AG10803 (cell line): Measurements from ENCODE around the gene CADM1.

ENCODE experiments used
- DNase-seq: peaks from one replicate; pipeline ENCODE4 v3.0.0; 2010; ENCODE audit warnings: low read depth
- H3K4me3 ChIP-seq: 2 replicates; pipeline ENCODE4 v1.5.1; 2011; ENCODE audit warnings: mild to moderate bottlenecking, low read length, control low read depth
- TF ChIP-seq, protein P1 (sequence below): conservative IDR thresholded peaks from 2 replicates; pipeline ENCODE4 v1.5.1; 2011; ENCODE audit warnings: mild to moderate bottlenecking, low read length, control low read depth, inconsistent platforms

The CADM1 gene

DNA sequence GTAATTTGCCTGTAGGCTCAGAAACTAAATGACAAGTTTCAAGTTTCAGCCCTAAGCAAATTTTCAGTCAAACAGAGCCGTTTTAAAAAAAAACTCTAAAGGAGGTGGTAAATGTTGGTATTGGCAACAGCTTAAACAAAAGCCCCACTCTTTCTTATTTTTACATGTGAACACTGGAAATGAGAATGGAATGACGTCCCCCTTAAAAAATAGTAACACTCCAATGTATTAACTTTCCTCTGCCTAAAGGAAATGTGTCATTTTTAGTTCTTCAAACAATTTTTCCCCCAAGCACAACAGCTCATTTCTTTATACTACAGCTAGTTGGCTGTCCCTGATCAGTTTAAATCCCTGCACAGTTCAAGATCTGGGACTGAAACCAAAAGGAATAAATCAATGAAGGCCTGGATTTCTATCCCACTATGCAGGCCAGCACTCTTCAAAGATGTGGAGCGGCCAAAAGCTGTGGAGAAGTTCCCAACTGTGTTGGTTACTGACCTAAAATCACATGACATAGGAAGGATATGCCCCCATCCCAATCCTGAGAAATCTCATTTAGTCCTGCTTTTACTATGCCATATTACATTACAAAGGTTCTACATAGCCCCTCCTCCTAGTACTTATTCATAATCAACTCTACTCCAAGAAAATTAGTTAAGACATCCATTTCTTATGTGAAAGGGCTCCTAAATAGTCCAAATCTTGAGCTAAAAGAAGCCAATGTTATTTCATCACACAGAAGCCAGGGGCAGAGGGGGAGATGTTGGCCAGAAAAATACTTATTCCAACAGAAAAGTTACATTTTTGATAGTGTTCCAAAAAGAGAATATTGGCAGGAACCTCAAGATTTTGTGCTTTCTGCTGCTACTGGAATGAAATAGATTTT is 95.9 kb downstream of the CADM1 start:
- DNase-seq: peak; percentile 37
- TF ChIP-seq, protein P1, sequence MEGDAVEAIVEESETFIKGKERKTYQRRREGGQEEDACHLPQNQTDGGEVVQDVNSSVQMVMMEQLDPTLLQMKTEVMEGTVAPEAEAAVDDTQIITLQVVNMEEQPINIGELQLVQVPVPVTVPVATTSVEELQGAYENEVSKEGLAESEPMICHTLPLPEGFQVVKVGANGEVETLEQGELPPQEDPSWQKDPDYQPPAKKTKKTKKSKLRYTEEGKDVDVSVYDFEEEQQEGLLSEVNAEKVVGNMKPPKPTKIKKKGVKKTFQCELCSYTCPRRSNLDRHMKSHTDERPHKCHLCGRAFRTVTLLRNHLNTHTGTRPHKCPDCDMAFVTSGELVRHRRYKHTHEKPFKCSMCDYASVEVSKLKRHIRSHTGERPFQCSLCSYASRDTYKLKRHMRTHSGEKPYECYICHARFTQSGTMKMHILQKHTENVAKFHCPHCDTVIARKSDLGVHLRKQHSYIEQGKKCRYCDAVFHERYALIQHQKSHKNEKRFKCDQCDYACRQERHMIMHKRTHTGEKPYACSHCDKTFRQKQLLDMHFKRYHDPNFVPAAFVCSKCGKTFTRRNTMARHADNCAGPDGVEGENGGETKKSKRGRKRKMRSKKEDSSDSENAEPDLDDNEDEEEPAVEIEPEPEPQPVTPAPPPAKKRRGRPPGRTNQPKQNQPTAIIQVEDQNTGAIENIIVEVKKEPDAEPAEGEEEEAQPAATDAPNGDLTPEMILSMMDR: no peak
- no peak overlapping the region for H3K4me3 ChIP-seq

DNA sequence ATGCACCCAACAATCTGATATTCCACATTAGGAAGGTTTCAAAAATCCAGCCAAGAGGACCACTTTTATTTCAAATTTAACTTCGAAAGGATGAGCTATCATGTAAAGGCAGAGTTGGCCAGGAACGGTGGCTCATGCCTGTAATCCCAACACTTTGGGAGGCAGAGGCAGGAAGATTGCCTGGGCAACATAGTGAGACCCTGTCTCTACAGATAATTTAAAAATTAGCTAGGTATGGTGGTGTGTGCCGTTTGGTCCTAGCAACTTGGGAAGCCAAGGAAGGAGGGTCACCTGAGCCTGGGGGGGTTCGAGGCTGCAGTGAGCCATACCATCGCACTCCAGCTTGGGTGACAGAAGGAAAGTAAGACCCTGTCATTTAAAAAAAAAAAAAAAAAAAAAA is 96.7 kb downstream of the CADM1 start:
- TF ChIP-seq, protein P1: no peak
- no peak overlapping the region for H3K4me3 ChIP-seq
- DNase-seq: no peak

DNA sequence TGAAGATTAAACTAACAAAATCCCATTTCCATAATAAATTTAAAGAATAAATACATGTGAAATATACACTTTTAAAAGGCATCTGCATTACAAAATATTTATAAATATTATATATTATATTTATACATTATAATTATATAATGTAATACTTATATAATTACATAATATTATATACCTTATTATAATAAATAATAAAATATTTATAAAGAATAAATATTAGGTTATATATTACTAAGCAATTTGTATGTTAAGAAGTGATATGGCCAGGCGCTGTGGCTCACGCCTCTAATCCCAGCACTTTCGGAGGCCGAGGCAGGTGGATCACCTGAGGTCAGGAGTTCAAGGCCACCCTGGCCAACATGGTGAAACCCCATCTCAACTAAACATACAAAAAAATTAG is 97.8 kb downstream of the CADM1 start:
- H3K4me3 ChIP-seq: no peak overlapping the region
- no peak for DNase-seq
- TF ChIP-seq, protein P1: no peak

DNA sequence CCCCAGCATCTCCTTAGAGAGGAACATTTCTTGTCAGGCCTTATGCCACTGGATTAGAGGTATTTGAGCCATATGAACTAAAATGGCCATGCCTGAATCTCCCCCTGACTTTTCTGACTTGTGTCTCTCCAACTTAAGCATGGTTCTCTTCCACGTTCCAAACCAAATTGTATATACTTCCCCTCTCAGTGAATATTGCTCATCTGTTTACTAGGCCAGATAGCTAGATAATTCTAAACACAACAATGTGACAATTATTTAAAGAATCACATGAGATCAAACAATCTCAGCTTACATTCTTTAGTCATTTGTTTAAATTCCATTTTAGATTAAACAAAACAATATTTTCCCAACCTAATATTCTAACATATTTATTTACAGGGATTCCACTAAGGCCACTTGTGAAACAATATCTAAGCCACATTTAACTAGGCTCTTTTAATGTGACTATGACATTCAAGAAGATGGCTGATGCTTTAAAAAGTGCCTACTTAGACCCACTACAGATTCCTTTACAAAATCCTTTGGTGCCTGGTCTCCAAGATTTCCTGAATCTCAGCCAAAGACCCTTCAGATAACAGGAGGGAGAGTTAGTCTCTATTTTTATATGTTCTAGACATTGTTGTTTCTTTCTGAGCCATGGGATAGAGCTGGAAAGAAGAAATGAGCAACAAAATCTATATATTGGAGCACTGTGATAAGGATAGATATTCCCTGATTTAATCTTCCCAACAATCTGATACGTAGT is 105.7 kb downstream of the CADM1 start:
- TF ChIP-seq, protein P1: no peak
- no peak overlapping the region for H3K4me3 ChIP-seq
- DNase-seq: no peak

DNA sequence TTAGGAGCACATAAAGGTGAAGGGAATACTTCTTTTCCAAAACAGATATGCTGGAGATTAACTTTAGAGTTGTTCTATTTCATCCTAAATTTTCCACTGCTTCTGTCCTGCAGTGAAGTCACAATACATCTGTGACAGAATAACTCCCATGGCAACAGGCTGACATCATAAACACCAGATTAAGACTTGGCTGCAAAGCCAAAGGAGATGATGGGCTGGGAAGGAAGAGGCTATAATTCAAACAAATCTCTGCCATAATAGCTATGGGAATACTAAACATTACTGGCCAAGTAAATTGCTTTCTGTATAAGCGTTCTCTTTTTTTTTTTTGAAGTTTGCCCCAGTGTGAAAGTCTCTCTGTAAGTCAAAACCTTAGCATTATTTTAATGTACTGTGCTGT is 107.7 kb downstream of the CADM1 start:
- H3K4me3 ChIP-seq: no peak overlapping the region
- no peak for DNase-seq
- TF ChIP-seq, protein P1: no peak

DNA sequence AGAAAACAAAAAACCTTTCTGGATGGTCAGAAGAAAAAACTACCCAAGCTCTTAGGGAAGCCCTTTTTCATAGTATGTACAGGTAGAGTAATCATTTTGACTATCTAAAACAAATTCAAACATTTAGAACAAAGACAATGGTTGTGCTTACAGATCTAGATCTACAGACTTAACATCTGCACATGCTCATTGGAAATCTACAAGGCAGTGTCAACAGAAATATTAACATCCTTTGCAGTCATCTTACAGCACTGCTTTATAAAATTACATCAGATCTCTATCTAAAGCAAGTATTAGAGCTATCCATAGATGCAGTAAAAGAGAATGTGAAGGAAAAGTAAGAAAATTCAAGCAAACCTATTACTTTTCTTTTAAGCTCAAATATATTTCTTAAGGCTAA is 110.3 kb downstream of the CADM1 start:
- TF ChIP-seq, protein P1: no peak
- no peak overlapping the region for H3K4me3 ChIP-seq
- DNase-seq: no peak
